ENCODE measurements around the gene RIT1. TPM values are rescaled to one million over a fixed set of nuclear protein-coding genes. Genes with fewer than 3 reads are reported as not detected.
A peak's percentile ranks its signal among the peaks of the same experiment; 100 is the strongest.

RIT1 gene
- total and polyA plus RNA-seq, 2 of the 13 experiments (the other 11 are each of a cell fraction or from before 2014, with no cell fraction given) = 12.2 to 32.2 TPM

DNA sequence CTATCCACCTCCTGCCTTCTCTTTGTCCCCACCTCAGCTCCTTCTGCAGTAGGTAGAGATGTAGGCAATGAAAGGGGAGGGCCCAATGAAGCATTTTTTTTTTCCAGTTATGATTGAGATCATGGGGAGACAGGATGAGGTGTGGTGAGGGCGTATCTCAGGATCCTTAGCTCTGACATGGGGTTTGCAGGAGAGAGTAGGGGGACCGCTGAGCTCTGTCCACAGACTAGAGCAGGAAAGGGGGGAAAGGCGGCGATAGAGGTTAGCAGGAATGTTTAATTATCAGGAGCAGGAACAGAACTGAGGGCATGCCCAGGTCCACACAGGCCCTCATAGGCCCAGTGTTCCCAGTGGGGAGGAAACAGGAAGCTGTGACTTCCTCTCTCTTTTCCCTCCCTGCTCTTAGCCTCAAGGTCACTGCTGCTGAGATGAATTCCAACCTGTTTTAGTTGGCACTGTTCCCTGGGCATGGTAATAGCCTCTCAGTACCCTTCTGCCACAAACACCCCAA lies 29.4 kb upstream of the RIT1 start (continued):
- TF ChIP-seq, protein P1, sequence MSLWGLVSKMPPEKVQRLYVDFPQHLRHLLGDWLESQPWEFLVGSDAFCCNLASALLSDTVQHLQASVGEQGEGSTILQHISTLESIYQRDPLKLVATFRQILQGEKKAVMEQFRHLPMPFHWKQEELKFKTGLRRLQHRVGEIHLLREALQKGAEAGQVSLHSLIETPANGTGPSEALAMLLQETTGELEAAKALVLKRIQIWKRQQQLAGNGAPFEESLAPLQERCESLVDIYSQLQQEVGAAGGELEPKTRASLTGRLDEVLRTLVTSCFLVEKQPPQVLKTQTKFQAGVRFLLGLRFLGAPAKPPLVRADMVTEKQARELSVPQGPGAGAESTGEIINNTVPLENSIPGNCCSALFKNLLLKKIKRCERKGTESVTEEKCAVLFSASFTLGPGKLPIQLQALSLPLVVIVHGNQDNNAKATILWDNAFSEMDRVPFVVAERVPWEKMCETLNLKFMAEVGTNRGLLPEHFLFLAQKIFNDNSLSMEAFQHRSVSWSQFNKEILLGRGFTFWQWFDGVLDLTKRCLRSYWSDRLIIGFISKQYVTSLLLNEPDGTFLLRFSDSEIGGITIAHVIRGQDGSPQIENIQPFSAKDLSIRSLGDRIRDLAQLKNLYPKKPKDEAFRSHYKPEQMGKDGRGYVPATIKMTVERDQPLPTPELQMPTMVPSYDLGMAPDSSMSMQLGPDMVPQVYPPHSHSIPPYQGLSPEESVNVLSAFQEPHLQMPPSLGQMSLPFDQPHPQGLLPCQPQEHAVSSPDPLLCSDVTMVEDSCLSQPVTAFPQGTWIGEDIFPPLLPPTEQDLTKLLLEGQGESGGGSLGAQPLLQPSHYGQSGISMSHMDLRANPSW (CRISPR knock-in tag; IDR thresholded peaks at IDR 0.05; ENCODE audit: borderline replicate concordance) = no peak
- no peak for TF ChIP-seq ZSCAN31 (CRISPR knock-in tag; IDR thresholded peaks at IDR 0.05; ENCODE audit: low read depth)
- no peak; the same call in 1 of the 2 replicates for TF ChIP-seq DPF2 (CRISPR knock-in tag; IDR thresholded peaks at IDR 0.05; ENCODE audit: borderline replicate concordance, low read depth)
- no peak for TF ChIP-seq SIN3B (IDR thresholded peaks at IDR 0.05; ENCODE audit: low read length)
- TF ChIP-seq ZMAT3 (CRISPR knock-in tag; conservative IDR thresholded peaks at IDR 0.05) = peak; percentile 20; the same call in 1 of the 2 replicates
- TF ChIP-seq TP53 (CRISPR knock-in tag; conservative IDR thresholded peaks at IDR 0.05) = no peak
- no peak for TF ChIP-seq CHD4 (IDR thresholded peaks at IDR 0.05; ENCODE audit: borderline replicate concordance, low read length)
- peak; percentile 30; the same call in 1 of the 2 replicates for TF ChIP-seq KDM2A (CRISPR knock-in tag; IDR thresholded peaks at IDR 0.05; ENCODE audit: borderline replicate concordance, low read depth)
- TF ChIP-seq TMF1 (CRISPR knock-in tag; IDR thresholded peaks at IDR 0.05; ENCODE audit: low read depth) = no peak
- TF ChIP-seq, protein P2, sequence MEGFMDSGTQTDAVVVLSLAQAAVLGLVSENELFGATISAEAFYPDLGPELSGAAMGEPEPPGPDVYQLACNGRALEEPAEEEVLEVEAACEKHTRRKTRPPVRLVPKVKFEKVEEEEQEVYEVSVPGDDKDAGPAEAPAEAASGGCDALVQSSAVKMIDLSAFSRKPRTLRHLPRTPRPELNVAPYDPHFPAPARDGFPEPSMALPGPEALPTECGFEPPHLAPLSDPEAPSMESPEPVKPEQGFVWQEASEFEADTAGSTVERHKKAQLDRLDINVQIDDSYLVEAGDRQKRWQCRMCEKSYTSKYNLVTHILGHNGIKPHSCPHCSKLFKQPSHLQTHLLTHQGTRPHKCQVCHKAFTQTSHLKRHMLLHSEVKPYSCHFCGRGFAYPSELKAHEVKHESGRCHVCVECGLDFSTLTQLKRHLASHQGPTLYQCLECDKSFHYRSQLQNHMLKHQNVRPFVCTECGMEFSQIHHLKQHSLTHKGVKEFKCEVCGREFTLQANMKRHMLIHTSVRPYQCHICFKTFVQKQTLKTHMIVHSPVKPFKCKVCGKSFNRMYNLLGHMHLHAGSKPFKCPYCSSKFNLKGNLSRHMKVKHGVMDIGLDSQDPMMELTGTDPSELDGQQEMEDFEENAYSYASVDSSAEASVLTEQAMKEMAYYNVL (CRISPR knock-in tag; IDR thresholded peaks at IDR 0.05; ENCODE audit: borderline replicate concordance) = no peak
- TF ChIP-seq, protein P3, sequence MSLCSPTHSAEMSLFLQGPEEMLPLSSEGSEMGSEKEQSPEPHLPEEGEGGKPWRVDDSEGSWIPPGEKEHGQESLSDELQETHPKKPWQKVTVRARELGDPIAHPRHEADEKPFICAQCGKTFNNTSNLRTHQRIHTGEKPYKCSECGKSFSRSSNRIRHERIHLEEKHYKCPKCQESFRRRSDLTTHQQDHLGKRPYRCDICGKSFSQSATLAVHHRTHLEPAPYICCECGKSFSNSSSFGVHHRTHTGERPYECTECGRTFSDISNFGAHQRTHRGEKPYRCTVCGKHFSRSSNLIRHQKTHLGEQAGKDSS (CRISPR knock-in tag; IDR thresholded peaks at IDR 0.05; ENCODE audit: borderline replicate concordance, low read depth) = no peak
- peak; percentile 34; the same call in 1 of the 2 replicates for TF ChIP-seq ZNF816 (CRISPR knock-in tag; IDR thresholded peaks at IDR 0.05; ENCODE audit: borderline replicate concordance)
- 0 out of 2 replicates have a peak, but pooled peaks have one; percentile 22 for TF ChIP-seq MEIS2 (CRISPR knock-in tag; IDR thresholded peaks at IDR 0.05)
- TF ChIP-seq, protein P4, sequence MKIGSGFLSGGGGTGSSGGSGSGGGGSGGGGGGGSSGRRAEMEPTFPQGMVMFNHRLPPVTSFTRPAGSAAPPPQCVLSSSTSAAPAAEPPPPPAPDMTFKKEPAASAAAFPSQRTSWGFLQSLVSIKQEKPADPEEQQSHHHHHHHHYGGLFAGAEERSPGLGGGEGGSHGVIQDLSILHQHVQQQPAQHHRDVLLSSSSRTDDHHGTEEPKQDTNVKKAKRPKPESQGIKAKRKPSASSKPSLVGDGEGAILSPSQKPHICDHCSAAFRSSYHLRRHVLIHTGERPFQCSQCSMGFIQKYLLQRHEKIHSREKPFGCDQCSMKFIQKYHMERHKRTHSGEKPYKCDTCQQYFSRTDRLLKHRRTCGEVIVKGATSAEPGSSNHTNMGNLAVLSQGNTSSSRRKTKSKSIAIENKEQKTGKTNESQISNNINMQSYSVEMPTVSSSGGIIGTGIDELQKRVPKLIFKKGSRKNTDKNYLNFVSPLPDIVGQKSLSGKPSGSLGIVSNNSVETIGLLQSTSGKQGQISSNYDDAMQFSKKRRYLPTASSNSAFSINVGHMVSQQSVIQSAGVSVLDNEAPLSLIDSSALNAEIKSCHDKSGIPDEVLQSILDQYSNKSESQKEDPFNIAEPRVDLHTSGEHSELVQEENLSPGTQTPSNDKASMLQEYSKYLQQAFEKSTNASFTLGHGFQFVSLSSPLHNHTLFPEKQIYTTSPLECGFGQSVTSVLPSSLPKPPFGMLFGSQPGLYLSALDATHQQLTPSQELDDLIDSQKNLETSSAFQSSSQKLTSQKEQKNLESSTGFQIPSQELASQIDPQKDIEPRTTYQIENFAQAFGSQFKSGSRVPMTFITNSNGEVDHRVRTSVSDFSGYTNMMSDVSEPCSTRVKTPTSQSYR (CRISPR knock-in tag; IDR thresholded peaks at IDR 0.05; ENCODE audit: borderline replicate concordance) = no peak
- TF ChIP-seq, protein P5, sequence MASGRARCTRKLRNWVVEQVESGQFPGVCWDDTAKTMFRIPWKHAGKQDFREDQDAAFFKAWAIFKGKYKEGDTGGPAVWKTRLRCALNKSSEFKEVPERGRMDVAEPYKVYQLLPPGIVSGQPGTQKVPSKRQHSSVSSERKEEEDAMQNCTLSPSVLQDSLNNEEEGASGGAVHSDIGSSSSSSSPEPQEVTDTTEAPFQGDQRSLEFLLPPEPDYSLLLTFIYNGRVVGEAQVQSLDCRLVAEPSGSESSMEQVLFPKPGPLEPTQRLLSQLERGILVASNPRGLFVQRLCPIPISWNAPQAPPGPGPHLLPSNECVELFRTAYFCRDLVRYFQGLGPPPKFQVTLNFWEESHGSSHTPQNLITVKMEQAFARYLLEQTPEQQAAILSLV (CRISPR knock-in tag; IDR thresholded peaks at IDR 0.05; ENCODE audit: borderline replicate concordance) = no peak
- TF ChIP-seq ZNF343 (CRISPR knock-in tag; IDR thresholded peaks at IDR 0.05) = no peak
- no peak for TF ChIP-seq MIER2 (CRISPR knock-in tag; IDR thresholded peaks at IDR 0.05)
- no peak; the same call in 1 of the 2 replicates for TF ChIP-seq ZNF383 (CRISPR knock-in tag; IDR thresholded peaks at IDR 0.05; ENCODE audit: borderline replicate concordance)
- no peak for TF ChIP-seq ZNF614 (CRISPR knock-in tag; IDR thresholded peaks at IDR 0.05; ENCODE audit: borderline replicate concordance)
